ENCODE measurements around the gene SIRT2.

The SIRT2 gene

DNA sequence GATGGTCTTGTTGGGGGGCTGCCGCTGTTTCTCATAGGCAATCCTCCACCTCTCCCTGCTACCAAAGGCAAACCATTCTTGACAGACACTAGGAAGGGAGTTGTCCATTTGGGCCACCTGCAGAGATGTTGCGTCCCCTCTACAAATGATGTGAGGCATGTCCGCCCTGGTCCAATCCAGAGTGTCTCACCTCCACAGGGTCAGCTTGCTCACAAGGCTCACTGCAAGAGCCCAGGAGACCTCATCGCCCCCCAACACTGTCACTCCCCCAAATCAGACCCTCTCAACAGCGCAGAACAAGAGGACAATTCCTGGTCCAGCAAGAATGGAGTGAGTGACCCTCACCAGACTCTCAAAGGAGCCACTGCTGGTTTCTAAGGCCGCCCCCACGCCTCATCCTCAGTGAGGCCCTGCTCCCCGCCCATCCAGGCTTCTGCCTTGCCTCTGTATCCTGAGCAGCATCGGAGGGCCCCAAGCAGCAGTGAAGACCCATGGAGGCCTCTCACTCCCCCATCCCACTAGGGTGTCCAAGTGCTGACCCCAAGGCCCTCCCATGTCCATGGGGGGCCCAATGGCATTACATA is 56.2 kb downstream of the SIRT2 start:
- no peak for FAIRE-seq
- DNase-seq (ENCODE audit: insufficient read length, low spot score): no peak
- TF ChIP-seq POLR2A (IDR thresholded peaks at IDR 0.05; ENCODE audit: low read depth, low read length): no peak

DNA sequence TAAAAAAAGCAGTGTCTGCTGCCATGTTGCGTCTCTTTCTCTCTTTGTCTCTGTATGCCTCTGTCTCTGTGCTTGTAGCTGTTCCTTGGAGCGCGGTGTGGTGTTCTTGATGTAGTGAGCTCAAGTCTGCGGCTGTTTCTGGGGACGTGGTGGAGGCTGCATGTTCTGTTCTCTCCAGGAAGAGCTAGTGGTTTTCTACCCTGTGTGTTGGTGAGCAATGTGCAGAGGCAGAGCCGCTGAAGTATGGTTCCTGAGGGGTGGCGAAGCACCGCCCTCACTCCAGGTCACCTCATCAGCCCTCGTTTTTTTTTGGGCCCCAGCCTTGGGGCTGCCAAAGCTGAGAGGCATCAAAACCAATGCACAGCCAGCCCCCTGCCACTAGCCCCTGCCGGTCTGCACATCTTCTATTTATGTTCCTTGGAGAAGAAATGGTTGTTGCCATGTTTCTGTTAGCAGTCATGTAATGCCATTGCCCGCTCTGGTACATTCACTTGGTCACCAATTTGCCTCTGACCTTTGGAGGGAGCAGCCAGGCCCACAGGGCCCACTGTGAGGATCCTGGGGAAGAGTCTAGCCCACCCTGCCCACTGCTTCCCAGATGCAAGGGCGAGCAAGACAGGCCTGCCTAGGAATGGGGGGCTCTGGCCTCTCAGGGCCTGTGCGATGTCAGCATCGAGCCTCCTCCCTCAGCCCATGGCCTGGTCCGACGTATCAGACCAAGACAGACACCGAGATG is 56.8 kb downstream of the SIRT2 start:
- DNase-seq (ENCODE audit: insufficient read length, low spot score): no peak
- no peak for TF ChIP-seq POLR2A (IDR thresholded peaks at IDR 0.05; ENCODE audit: low read depth, low read length)
- no peak for FAIRE-seq

- TF ChIP-seq POLR2A (IDR thresholded peaks at IDR 0.05; ENCODE audit: low read depth, low read length): no peak
- FAIRE-seq (no peak), DNase-seq (ENCODE audit: insufficient read length, low spot score) (no peak)
These were observed 57.5 kb downstream of the SIRT2 start for GRCh38 chr19:38841787-38842438.

- TF ChIP-seq POLR2A (IDR thresholded peaks at IDR 0.05; ENCODE audit: low read depth, low read length): no peak
- FAIRE-seq (no peak), DNase-seq (ENCODE audit: insufficient read length, low spot score) (no peak)
These were observed 58.1 kb downstream of the SIRT2 start for GRCh38 chr19:38841180-38841766.

- no peak for FAIRE-seq
- DNase-seq (ENCODE audit: insufficient read length, low spot score): no peak
These were observed 58.8 kb downstream of the SIRT2 start for GRCh38 chr19:38840583-38840968.

GRCh38 chr19:38839816-38840582 is 59.4 kb downstream of the SIRT2 start:
- FAIRE-seq (no peak), DNase-seq (ENCODE audit: insufficient read length, low spot score) (no peak)
- TF ChIP-seq POLR2A (IDR thresholded peaks at IDR 0.05; ENCODE audit: low read depth, low read length): no peak

More at GRCh38 chr19:38840583-38840968, 58.8 kb downstream of the SIRT2 start:
- TF ChIP-seq POLR2A (IDR thresholded peaks at IDR 0.05; ENCODE audit: low read depth, low read length): no peak

DNA sequence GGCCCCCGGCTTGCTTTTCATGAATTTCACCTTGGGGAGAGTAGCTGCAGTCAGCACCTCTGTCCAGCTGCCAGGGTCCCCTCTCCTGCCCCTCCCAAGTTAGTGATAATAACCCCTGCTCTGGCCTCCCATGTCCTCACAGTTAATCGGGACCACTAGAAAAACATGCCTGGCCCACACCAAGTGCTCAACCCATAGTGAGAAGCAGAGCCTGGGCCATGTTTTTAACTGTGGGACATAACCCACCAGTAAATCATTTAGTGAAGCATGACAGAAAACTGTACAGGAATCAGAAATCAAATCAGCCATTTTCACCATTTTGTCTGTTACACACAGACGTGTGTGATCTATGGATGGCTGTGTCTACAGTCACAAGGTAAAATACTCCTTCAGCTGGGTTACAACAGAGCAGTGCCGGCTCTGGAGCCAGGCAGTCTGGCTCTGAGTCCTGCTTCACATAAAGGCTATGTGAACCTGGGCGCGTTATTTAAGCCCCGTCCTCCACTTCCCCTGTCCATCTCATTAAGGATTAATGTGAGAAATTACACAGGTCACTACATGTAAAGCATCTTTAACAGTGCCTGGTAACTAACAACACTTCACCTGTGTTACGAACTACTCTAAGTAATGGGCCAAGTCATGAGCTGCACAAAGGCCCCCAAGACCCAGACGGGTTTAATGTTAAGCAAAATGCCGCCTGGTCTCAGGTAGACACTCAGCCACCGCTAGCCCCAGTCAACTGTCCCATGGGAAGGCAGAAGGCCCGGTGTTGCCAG is 60.2 kb downstream of the SIRT2 start:
- FAIRE-seq (no peak), DNase-seq (ENCODE audit: insufficient read length, low spot score) (no peak)
- TF ChIP-seq POLR2A (IDR thresholded peaks at IDR 0.05; ENCODE audit: low read depth, low read length): no peak

GRCh38 chr19:38838208-38838985 is 61.0 kb downstream of the SIRT2 start:
- TF ChIP-seq POLR2A (IDR thresholded peaks at IDR 0.05; ENCODE audit: low read depth, low read length): no peak
- FAIRE-seq: no peak
- no peak for DNase-seq (ENCODE audit: insufficient read length, low spot score)

GRCh38 chr19:38837656-38838121 is 61.7 kb downstream of the SIRT2 start:
- no peak for FAIRE-seq
- TF ChIP-seq POLR2A (IDR thresholded peaks at IDR 0.05; ENCODE audit: low read depth, low read length): no peak
- DNase-seq (ENCODE audit: insufficient read length, low spot score): no peak

- no peak for TF ChIP-seq POLR2A (IDR thresholded peaks at IDR 0.05; ENCODE audit: low read depth, low read length)
- DNase-seq (ENCODE audit: insufficient read length, low spot score) (no peak), FAIRE-seq (no peak)
These were observed 62.3 kb downstream of the SIRT2 start for GRCh38 chr19:38836983-38837626.

DNA sequence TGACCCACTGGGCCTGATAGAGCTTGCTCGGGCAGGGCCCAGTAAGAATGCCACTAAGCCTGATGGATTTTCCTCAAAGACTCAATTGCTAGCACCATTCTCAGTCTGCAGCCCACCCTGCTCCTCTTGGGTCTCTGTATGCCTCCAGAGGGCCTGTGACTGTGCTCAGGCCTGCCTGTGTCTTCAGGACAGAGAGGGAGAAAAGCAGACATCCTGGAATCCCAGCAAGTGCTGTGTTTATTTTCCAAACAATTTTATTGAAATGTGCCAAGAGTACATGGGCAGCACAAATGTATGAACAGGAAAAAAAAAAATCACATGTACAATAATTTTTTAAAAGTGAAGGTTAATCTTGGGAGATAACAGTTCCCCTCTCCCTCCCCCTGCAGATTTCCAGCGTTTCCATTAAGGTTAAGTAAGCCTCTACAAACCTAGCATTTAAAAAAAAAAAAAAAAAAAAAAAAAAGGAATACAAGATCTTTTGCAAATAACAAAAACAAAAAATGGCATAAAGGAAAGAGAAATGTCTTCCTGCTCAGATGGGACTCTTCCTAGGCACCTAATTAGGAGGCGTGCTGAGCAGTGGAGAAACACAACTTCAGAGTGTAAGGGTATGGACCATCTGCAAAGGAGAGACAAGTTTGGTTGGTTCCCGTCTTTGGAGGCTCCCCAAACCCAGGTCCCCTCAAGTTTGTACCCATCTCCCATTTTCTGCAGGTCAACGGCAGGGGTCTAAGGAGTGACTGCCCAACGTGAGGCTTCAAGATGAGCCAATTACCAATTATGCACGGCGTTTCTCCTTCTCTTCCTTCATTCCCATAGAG is 63.0 kb downstream of the SIRT2 start:
- no peak for TF ChIP-seq POLR2A (IDR thresholded peaks at IDR 0.05; ENCODE audit: low read depth, low read length)
- FAIRE-seq (no peak), DNase-seq (ENCODE audit: insufficient read length, low spot score) (no peak)
